Neural cell (in vitro differentiated cells): ENCODE measurements around the gene CEMIP. TPM values are rescaled to one million over a fixed set of nuclear protein-coding genes. Genes with fewer than 3 reads are reported as not detected.

Experiments
- H2AFZ ChIP-seq: fragments of 200-600, 300-800 bp; sonication (generic), shearing (Covaris generic); 2 replicates; pipeline ENCODE4 v1.6.0; 2014; ENCODE audit warnings: low read depth, mild to moderate bottlenecking, antibody characterized with exemption, low read length, moderate library complexity
- H3F3A ChIP-seq: fragments of 200-600 bp; shearing (Covaris generic); 2 replicates; pipeline ENCODE4 v1.6.1; 2016; ENCODE audit warnings: mild to moderate bottlenecking, moderate library complexity, mixed read lengths, antibody characterized with exemption, low read length; ENCODE audit not compliant: insufficient read depth, poor library complexity, severe bottlenecking
- H3K27ac ChIP-seq: fragments of 200-600, 300-800 bp; sonication (generic), shearing (Covaris generic); 2 replicates; pipeline ENCODE4 v1.5.1; 2014; ENCODE audit warnings: mild to moderate bottlenecking, low read length, moderate library complexity
- H3K27me3 ChIP-seq: fragments of 300-800, 200-600 bp; sonication (generic), shearing (Covaris generic); 2 replicates; pipeline ENCODE4 v1.6.0; 2014; ENCODE audit warnings: mild to moderate bottlenecking, low read depth, low read length, moderate library complexity; ENCODE audit not compliant: insufficient read depth
- H3K36me3 ChIP-seq: fragments of 300-800, 200-600 bp; sonication (generic), shearing (Covaris generic); 2 replicates; pipeline ENCODE4 v1.5.1; 2014; ENCODE audit warnings: mild to moderate bottlenecking, antibody characterized with exemption, low read length, moderate library complexity; ENCODE audit not compliant: insufficient read depth
- H3K4me2 ChIP-seq: fragments of 300-800, 200-600 bp; sonication (generic), shearing (Covaris generic); 2 replicates; pipeline ENCODE4 v1.6.0; 2014; ENCODE audit warnings: mild to moderate bottlenecking, low read length
- H3K4me3 ChIP-seq: fragments of 300-800, 200-600 bp; sonication (generic), shearing (Covaris generic); 2 replicates; pipeline ENCODE4 v1.5.1; 2014; ENCODE audit warnings: mild to moderate bottlenecking, low read length, moderate library complexity
- H3K79me2 ChIP-seq: fragments of 200-600 bp; shearing (Covaris generic); replicated peaks from 2 replicates; pipeline ENCODE4 v1.6.0; 2014; ENCODE audit warnings: mild to moderate bottlenecking, low read length, moderate library complexity; ENCODE audit not compliant: insufficient read depth
- H3K9ac ChIP-seq: fragments of 300-800, 200-600 bp; sonication (generic), shearing (Covaris generic); 2 replicates; pipeline ENCODE4 v1.6.1; 2016; ENCODE audit warnings: mild to moderate bottlenecking, low read length, mixed read lengths
- H3K9me2 ChIP-seq: fragments of 200-600 bp; shearing (Covaris generic); 2 replicates; pipeline ENCODE4 v1.6.1; 2016; ENCODE audit warnings: mild to moderate bottlenecking, low read length, mixed read lengths; ENCODE audit not compliant: insufficient read depth
- H3K9me3 ChIP-seq: fragments of 200-600, 300-800 bp; sonication (generic), shearing (Covaris generic); 2 replicates; pipeline ENCODE4 v1.6.1; 2016; ENCODE audit warnings: mild to moderate bottlenecking, mixed run types, low read length, moderate library complexity, mixed read lengths
- H4K20me1 ChIP-seq: fragments of 200-600 bp; shearing (Covaris generic); 2 replicates; pipeline ENCODE4 v1.6.1; 2016; ENCODE audit warnings: mild to moderate bottlenecking, mixed run types; ENCODE audit not compliant: insufficient read depth
- EP300 ChIP-seq: fragments of 450-650 bp; conservative IDR thresholded peaks from 2 replicates; pipeline ENCODE4 v1.6.1; 2014; ENCODE audit warnings: antibody characterized with exemption, mild to moderate bottlenecking, moderate library complexity; ENCODE audit not compliant: poor library complexity, severe bottlenecking
- MXI1 ChIP-seq: fragments of 450-650 bp; conservative IDR thresholded peaks from 2 replicates; pipeline ENCODE4 v1.6.1; 2014; ENCODE audit warnings: antibody characterized with exemption, mild to moderate bottlenecking; ENCODE audit not compliant: poor library complexity, severe bottlenecking
- POLR2AphosphoS5 ChIP-seq: IDR thresholded peaks from 2 replicates; pipeline ENCODE4 v1.6.1; 2012
- RAD21 ChIP-seq: fragments of 450-650 bp; conservative IDR thresholded peaks from 2 replicates; pipeline ENCODE4 v1.6.1; 2014; ENCODE audit warnings: antibody characterized with exemption, mild to moderate bottlenecking, moderate library complexity
- SMC3 ChIP-seq: fragments of 450-650 bp; conservative IDR thresholded peaks from 2 replicates; pipeline ENCODE4 v1.6.1; 2014; ENCODE audit warnings: antibody characterized with exemption, mild to moderate bottlenecking, moderate library complexity; ENCODE audit not compliant: poor library complexity
- TAF1 ChIP-seq: IDR thresholded peaks from 2 replicates; pipeline ENCODE4 v1.6.1; 2012; ENCODE audit warnings: low read depth
- polyA plus RNA-seq: library from polyadenylated mRNA; depleted of rRNA; stranded (reverse); fragments of >200 nt; gene quantifications from 2 replicates; pipeline ENCODE4 v1.2.3, GENCODE V29; 2014
- TF ChIP-seq, protein P1 (sequence below): IDR thresholded peaks from 2 replicates; pipeline ENCODE4 v1.6.1; 2012; ENCODE audit warnings: borderline replicate concordance
- TF ChIP-seq, protein P2 (sequence below): fragments of 450-650 bp; IDR thresholded peaks from 2 replicates; pipeline ENCODE4 v1.5.1; 2014; ENCODE audit warnings: antibody characterized with exemption, mild to moderate bottlenecking, moderate library complexity; ENCODE audit not compliant: poor library complexity, severe bottlenecking

Gene CEMIP
- polyA plus RNA-seq, 1 donor from 2014 or later: 0.04 TPM

DNA sequence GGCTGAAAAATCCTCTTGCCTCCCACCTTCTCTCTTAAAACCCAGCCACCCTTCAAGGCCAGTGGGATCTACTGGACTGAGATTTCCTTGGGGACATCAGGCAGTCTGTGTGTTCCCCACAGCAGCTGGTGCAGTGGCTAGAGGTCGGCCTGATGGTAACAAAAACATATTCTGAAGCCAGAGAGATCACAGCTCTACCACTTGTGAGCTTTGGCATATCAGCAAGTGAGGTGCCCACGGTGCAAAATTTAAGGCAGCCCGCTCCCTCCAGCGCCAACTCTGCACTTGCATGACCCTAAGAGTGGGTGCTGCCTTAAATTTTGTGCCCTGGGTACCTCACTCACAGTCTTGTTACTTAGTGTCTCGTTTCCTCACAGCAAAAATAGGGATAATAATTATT lies 113.2 kb downstream of the CEMIP start:
- H3K9me3 ChIP-seq: no peaks in the 10 kb centered on the region

DNA sequence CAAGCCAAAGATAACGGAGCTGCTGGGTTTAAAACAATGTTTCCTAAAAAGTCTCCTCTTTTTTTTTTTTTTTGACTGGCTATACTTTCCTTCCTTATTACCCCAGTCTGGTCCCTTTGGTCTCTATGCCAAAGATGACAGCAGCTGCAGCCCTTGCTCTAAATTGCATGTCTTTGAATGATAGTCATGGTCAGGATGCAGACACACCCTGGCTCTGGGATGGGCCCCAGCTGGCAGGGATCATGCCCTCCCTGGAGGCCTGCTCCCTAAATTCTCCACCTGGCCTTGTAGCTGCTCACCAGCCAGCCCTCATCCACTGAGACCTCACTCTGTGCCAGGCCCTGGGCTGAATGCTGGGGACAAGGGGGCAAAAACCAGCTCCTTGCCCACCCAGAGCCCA lies 114.6 kb downstream of the CEMIP start:
- Histone ChIP-seq H3K36me3 (no peaks in the 10 kb centered on the region), H4K20me1 (no peaks in the 10 kb centered on the region), H3K9me3 (no peaks in the 10 kb centered on the region), H3F3A (no peaks in the 10 kb centered on the region), H2AFZ (no peak overlapping the region), H3K4me3 (no peak overlapping the region), H3K9ac (no peak overlapping the region), H3K4me2 (no peak overlapping the region), H3K27ac (no peak overlapping the region), H3K9me2 (no peaks in the 10 kb centered on the region), H3K79me2 (no peaks in the 10 kb centered on the region), H3K27me3 (no peaks in the 10 kb centered on the region)
- TF ChIP-seq RAD21 (no peak), TAF1 (no peak)
- TF ChIP-seq, protein P1, sequence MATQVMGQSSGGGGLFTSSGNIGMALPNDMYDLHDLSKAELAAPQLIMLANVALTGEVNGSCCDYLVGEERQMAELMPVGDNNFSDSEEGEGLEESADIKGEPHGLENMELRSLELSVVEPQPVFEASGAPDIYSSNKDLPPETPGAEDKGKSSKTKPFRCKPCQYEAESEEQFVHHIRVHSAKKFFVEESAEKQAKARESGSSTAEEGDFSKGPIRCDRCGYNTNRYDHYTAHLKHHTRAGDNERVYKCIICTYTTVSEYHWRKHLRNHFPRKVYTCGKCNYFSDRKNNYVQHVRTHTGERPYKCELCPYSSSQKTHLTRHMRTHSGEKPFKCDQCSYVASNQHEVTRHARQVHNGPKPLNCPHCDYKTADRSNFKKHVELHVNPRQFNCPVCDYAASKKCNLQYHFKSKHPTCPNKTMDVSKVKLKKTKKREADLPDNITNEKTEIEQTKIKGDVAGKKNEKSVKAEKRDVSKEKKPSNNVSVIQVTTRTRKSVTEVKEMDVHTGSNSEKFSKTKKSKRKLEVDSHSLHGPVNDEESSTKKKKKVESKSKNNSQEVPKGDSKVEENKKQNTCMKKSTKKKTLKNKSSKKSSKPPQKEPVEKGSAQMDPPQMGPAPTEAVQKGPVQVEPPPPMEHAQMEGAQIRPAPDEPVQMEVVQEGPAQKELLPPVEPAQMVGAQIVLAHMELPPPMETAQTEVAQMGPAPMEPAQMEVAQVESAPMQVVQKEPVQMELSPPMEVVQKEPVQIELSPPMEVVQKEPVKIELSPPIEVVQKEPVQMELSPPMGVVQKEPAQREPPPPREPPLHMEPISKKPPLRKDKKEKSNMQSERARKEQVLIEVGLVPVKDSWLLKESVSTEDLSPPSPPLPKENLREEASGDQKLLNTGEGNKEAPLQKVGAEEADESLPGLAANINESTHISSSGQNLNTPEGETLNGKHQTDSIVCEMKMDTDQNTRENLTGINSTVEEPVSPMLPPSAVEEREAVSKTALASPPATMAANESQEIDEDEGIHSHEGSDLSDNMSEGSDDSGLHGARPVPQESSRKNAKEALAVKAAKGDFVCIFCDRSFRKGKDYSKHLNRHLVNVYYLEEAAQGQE: no peak

More for the DNA sequence above, 113.2 kb downstream of the CEMIP start:
- Histone ChIP-seq H4K20me1 (no peaks in the 10 kb centered on the region), H3K9ac (no peak overlapping the region), H3K9me2 (no peaks in the 10 kb centered on the region), H3K4me2 (no peak overlapping the region), H3F3A (no peaks in the 10 kb centered on the region), H3K36me3 (no peaks in the 10 kb centered on the region), H3K27ac (no peak overlapping the region), H2AFZ (no peak overlapping the region), H3K4me3 (no peak overlapping the region), H3K79me2 (no peaks in the 10 kb centered on the region), H3K27me3 (no peaks in the 10 kb centered on the region)
- TF ChIP-seq POLR2AphosphoS5: no peak
- TF ChIP-seq SMC3: no peak
- no peak for TF ChIP-seq MXI1
- no peak for TF ChIP-seq EP300
- TF ChIP-seq RAD21: no peak
- no peak for TF ChIP-seq TAF1
- TF ChIP-seq, protein P1: no peak
- TF ChIP-seq, protein P2, sequence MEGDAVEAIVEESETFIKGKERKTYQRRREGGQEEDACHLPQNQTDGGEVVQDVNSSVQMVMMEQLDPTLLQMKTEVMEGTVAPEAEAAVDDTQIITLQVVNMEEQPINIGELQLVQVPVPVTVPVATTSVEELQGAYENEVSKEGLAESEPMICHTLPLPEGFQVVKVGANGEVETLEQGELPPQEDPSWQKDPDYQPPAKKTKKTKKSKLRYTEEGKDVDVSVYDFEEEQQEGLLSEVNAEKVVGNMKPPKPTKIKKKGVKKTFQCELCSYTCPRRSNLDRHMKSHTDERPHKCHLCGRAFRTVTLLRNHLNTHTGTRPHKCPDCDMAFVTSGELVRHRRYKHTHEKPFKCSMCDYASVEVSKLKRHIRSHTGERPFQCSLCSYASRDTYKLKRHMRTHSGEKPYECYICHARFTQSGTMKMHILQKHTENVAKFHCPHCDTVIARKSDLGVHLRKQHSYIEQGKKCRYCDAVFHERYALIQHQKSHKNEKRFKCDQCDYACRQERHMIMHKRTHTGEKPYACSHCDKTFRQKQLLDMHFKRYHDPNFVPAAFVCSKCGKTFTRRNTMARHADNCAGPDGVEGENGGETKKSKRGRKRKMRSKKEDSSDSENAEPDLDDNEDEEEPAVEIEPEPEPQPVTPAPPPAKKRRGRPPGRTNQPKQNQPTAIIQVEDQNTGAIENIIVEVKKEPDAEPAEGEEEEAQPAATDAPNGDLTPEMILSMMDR: no peak
